ENCODE measurements around the gene BCL2L11.

BCL2L11 gene

GRCh38 chr2:111145103-111145760 is 24.5 kb downstream of the BCL2L11 start:
- DNase-seq, result no peak

GRCh38 chr2:111145951-111146350 is 25.2 kb downstream of the BCL2L11 start:
- DNase-seq, result no peak

- no peak for DNase-seq
Measured at GRCh38 chr2:111148225-111148873, 27.6 kb downstream of the BCL2L11 start.

GRCh38 chr2:111148925-111149324 is 28.2 kb downstream of the BCL2L11 start:
- DNase-seq, result no peak

- DNase-seq, result no peak
Measured at GRCh38 chr2:111149882-111150455, 29.3 kb downstream of the BCL2L11 start.

- DNase-seq, result no peak
Measured at GRCh38 chr2:111154758-111155157, 34.0 kb downstream of the BCL2L11 start.

- no peak for DNase-seq
Measured at GRCh38 chr2:111155610-111156009, 34.9 kb downstream of the BCL2L11 start.

- no peak for DNase-seq
Measured at GRCh38 chr2:111156529-111156928, 35.8 kb downstream of the BCL2L11 start.

GRCh38 chr2:111157071-111157661 is 36.5 kb downstream of the BCL2L11 start:
- no peak for DNase-seq

GRCh38 chr2:111157798-111158197 is 37.1 kb downstream of the BCL2L11 start:
- DNase-seq, result no peak

GRCh38 chr2:111159641-111160040 is 38.9 kb downstream of the BCL2L11 start:
- no peak for DNase-seq

GRCh38 chr2:111160758-111161157 is 40.0 kb downstream of the BCL2L11 start:
- DNase-seq, result no peak

GRCh38 chr2:111161971-111162370 is 41.3 kb downstream of the BCL2L11 start:
- peak; percentile 83 for DNase-seq

- peak; percentile 13 for DNase-seq
Measured at GRCh38 chr2:111162718-111163331, 42.1 kb downstream of the BCL2L11 start.

GRCh38 chr2:111164078-111164477 is 43.4 kb downstream of the BCL2L11 start:
- no peak for DNase-seq

- DNase-seq, result no peak
Measured at GRCh38 chr2:111165084-111165483, 44.4 kb downstream of the BCL2L11 start.

GRCh38 chr2:111166115-111166514 is 45.4 kb downstream of the BCL2L11 start:
- no peak for DNase-seq

- no peak for DNase-seq
Measured at GRCh38 chr2:111167076-111167862, 46.6 kb downstream of the BCL2L11 start.

- no peak for DNase-seq
Measured at GRCh38 chr2:111167863-111168162, 47.1 kb downstream of the BCL2L11 start.

- DNase-seq, result no peak
Measured at GRCh38 chr2:111168528-111169239, 48.0 kb downstream of the BCL2L11 start.

- DNase-seq, result no peak
Measured at GRCh38 chr2:111169268-111169667, 48.6 kb downstream of the BCL2L11 start.

- no peak for DNase-seq
Measured at GRCh38 chr2:111169924-111170323, 49.2 kb downstream of the BCL2L11 start.

Measured in NCI-H1092 (cell line).